GM10248 (cell line): ENCODE data around the gene PUS3.

Experiments used
- CTCF ChIA-PET: fragments of 300-600 bp; sonication (Branson Sonifier 250); formaldehyde crosslinking; extraction: SDS; loops from one replicate; lab custom pipeline; 2021; ENCODE audit warnings: antibody characterized with exemption; lab: Yijun Ruan, JAX
- POLR2A ChIA-PET: fragments of 350-650 bp; sonication (Branson Sonifier 250); formaldehyde crosslinking; extraction: SDS; loops from one replicate; lab custom pipeline; 2020; ENCODE audit warnings: antibody characterized with exemption; lab: Yijun Ruan, JAX
- DNase-seq: peaks from one replicate; pipeline ENCODE4 v3.0.0; 2012; ENCODE audit errors: extremely low spot score
- CTCF ChIP-seq: IDR thresholded peaks from 2 replicates; pipeline ENCODE4 v1.5.1; 2012; ENCODE audit warnings: mild to moderate bottlenecking, low read depth; ENCODE audit errors: extremely low read depth, missing control alignments, control extremely low read depth

PUS3 gene

GRCh38 chr11:125910226-125910849, 7.3 kb upstream of the PUS3 start:
- no peak for TF ChIP-seq CTCF
- CTCF ChIA-PET, result interaction anchor here (1.1 kb wide), 1 partner anchor 18 kb away, joined by 3 read pairs; no protein-coding TSS in a partner anchor
- POLR2A ChIA-PET, result no interaction called here
- no peak for DNase-seq

- CTCF ChIA-PET, result interaction anchor here (2.7 kb wide), 1 partner anchor 289 kb away, joined by 8 read pairs; no protein-coding TSS in a partner anchor
- no peak for DNase-seq
- TF ChIP-seq CTCF, result no peak
- POLR2A ChIA-PET, result no interaction called here
Measured at GRCh38 chr11:125904678-125905077, 1.7 kb upstream of the PUS3 start.

GRCh38 chr11:125903711-125904659, 979 bp upstream of the PUS3 start, which contains the start of gene DDX25:
Gene DDX25 (plus strand): TSS chr11:125904508. CDS start chr11:125904518, 10 bp downstream.
- DNase-seq, result no peak
- CTCF ChIA-PET, result interaction anchor here (1.2 to 2.7 kb wide), 2 partner anchors 14 to 289 kb away, joined by 3 to 8 read pairs; no protein-coding TSS in a partner anchor

GRCh38 chr11:125902277-125902926, 604 bp downstream of the PUS3 start:
- DNase-seq, result no peak
- ChIA-PET CTCF (interaction anchor here (0.9 to 2.7 kb wide), 7 partner anchors 8 to 291 kb away, joined by 3 to 8 read pairs (median 3); partner anchors contain the start of gene HYLS1), POLR2A (interaction anchor here (1.0 kb wide), 1 partner anchor 11 kb away, joined by 5 read pairs; no protein-coding TSS in a partner anchor)

More at GRCh38 chr11:125903711-125904659, 979 bp upstream of the PUS3 start, which contains the start of gene DDX25:
- TF ChIP-seq CTCF, result no peak
- POLR2A ChIA-PET, result interaction anchor here (0.7 kb wide), 1 partner anchor 16 kb away, joined by 3 read pairs; the partner anchor contains the start of gene HYLS1

GRCh38 chr11:125901872-125902271, 1.1 kb downstream of the PUS3 start:
- no peak for TF ChIP-seq CTCF
- POLR2A ChIA-PET, result no interaction called here
- no peak for DNase-seq
- CTCF ChIA-PET, result no interaction called here

More at GRCh38 chr11:125902277-125902926, 604 bp downstream of the PUS3 start:
- TF ChIP-seq CTCF, result no peak

GRCh38 chr11:125892994-125893393, 10.0 kb downstream of the PUS3 start:
- TF ChIP-seq CTCF, result no peak
- ChIA-PET CTCF (interaction anchor here (1.5 kb wide), 1 partner anchor 10 kb away, joined by 4 read pairs; the partner anchor contains the start of gene PUS3), POLR2A (interaction anchor here (0.9 kb wide), 1 partner anchor 319 kb away, joined by 3 read pairs; the partner anchor contains the start of genes FAM118B and RPUSD4)
- no peak for DNase-seq
